Smooth muscle cell of the pulmonary artery (primary cell): ENCODE results near the gene GCFC2. TPM values are rescaled to one million over a fixed set of nuclear protein-coding genes. Genes with fewer than 3 reads are reported as not detected.

Experiments used
- total RNA-seq: library from RNA; depleted of rRNA; stranded (reverse); fragments of >200 nt; gene quantifications from 2 replicates; pipeline ENCODE4 v1.2.3, GENCODE V29; 2014

GCFC2 gene
- total RNA-seq: 7.8 and 9.0 TPM in 2 replicates

DNA sequence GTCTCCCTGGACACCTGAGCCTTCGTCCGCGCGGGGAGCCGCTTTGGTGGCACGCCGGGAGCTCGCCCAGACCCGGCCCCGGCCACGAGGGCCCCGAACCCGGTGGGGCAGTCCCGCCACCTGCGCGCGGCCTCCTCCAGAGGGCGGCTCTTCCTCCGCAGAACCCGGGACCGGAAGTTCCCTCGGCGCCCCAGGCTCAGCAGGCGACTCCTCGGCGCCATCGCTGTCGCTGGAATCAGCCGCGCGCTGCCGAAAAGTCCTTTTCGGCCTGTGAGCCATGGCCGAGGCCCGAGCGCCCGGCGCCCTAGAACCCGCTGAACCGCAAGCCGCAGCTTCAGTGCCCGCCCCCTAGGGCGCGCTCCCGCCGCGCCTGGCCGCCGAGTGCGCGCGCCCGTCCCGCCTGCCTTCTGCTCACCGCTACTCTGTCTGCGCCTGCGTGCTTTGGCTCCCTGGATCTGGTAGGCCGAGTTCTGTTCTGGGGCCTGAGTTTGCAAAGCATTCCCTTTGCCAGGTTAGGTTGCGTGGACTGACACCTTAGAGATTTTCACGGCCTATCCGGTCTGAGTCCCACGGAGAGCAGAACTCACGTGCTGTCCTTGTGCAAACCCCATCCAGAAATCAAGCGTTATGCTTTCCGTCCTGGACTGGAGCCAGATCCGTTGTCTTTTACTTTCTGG lies at the start of gene GCFC2:
Gene GCFC2 (minus strand): TSS at position 339 of the 677 bp plus-strand sequence. CDS start 60 bp downstream, at position 279.

DNA sequence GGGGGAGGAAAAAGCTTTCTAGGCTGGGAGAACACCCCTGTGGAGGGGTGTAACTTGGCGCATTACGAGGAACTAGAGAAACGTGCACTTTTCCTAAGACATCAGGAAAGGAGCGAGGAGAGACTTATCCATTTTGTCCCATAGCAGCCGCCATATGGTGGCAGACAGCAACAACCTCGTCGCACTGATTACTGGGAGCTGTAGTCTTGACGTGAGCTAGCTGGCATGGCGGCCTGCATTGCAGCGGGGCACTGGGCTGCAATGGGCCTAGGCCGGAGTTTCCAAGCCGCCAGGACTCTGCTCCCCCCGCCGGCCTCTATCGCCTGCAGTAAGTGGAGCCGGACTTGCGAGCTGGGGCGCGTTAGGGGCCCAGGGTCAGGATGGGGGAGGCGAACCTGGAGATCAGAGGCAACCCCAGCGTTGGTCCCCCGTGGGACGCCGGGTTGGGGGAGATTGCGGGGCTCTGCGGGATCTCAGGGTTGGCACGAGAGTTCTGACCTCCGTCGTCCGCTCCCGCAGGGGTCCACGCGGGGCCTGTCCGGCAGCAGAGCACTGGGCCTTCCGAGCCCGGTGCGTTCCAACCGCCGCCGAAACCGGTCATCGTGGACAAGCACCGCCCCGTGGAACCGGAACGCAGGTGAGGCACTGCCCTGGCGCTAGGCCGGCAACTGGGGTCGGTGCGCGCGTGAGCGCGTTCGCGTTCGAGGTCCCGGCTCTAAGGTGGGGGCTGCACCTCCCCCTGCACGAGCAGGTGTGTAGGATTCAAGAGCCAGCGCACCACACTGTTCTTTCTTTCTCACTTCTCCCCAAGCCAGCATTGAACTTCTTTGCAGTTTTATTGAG lies 63.9 kb downstream of the GCFC2 start, which contains the start of gene MRPL19:
Gene MRPL19 (plus strand): TSS at position 201 of the 843 bp plus-strand sequence. CDS start 25 bp downstream, at position 226.

Other genes starting within 250 kb of the GCFC2 start
- gene EVA1A, start 150.0 kb downstream of the GCFC2 start, total RNA-seq: 26.7 and 94.9 TPM in 2 replicates
- gene MRPL19, start 64.1 kb downstream of the GCFC2 start, total RNA-seq: 38.4 and 40.2 TPM in 2 replicates